Hepatocyte (in vitro differentiated cells): ENCODE measurements around the gene MGAT4A. TPM values are rescaled to one million over a fixed set of nuclear protein-coding genes. Genes with fewer than 3 reads are reported as not detected.

Experiments used
- DNase-seq: peaks from one replicate; pipeline ENCODE4 v3.0.0-alpha.2; 2016; ENCODE audit warnings: low spot score
- H2AFZ ChIP-seq: fragments of 200-600 bp; sonication (generic); 2 replicates; pipeline ENCODE4 v1.6.0; 2016; ENCODE audit warnings: antibody characterized with exemption, mild to moderate bottlenecking
- H3K27ac ChIP-seq: fragments of 200-600 bp; sonication (generic); 2 replicates; pipeline ENCODE4 v1.5.1; 2016; ENCODE audit warnings: mild to moderate bottlenecking
- H3K27me3 ChIP-seq: fragments of 200-600 bp; sonication (generic); 2 replicates; pipeline ENCODE4 v1.6.1; 2016
- H3K36me3 ChIP-seq: fragments of 200-600 bp; sonication (generic); replicated peaks from 2 replicates; pipeline ENCODE4 v1.5.1; 2016; ENCODE audit warnings: low read depth; ENCODE audit not compliant: insufficient read depth
- H3K4me1 ChIP-seq: fragments of 200-600 bp; sonication (generic); 2 replicates; pipeline ENCODE4 v1.5.1; 2016; ENCODE audit warnings: mild to moderate bottlenecking, moderate library complexity; ENCODE audit not compliant: insufficient read depth
- H3K4me2 ChIP-seq: fragments of 200-600 bp; sonication (generic); 2 replicates; pipeline ENCODE4 v1.6.0; 2016
- H3K4me3 ChIP-seq: fragments of 200-600 bp; sonication (generic); 2 replicates; pipeline ENCODE4 v1.5.1; 2016; ENCODE audit warnings: mild to moderate bottlenecking
- H3K79me2 ChIP-seq: fragments of 200-600 bp; sonication (generic); 2 replicates; pipeline ENCODE4 v1.6.0; 2017; ENCODE audit warnings: mild to moderate bottlenecking
- H3K9me2 ChIP-seq: fragments of 200-600 bp; sonication (generic); replicated peaks from 2 replicates; pipeline ENCODE4 v1.6.0; 2017; ENCODE audit warnings: mild to moderate bottlenecking; ENCODE audit not compliant: insufficient read depth
- H3K9me3 ChIP-seq: fragments of 200-600 bp; sonication (generic); 2 replicates; pipeline ENCODE4 v1.5.1; 2016; ENCODE audit warnings: low read depth, mild to moderate bottlenecking
- H4K20me1 ChIP-seq: fragments of 200-600 bp; sonication (generic); 2 replicates; pipeline ENCODE4 v1.6.0; 2016; ENCODE audit warnings: mild to moderate bottlenecking; ENCODE audit not compliant: insufficient read depth, poor library complexity, severe bottlenecking
- EZH2 ChIP-seq: fragments of 200-600 bp; sonication (generic); IDR thresholded peaks from 2 replicates; pipeline ENCODE4 v1.6.1; 2016; ENCODE audit warnings: antibody characterized with exemption, mild to moderate bottlenecking, borderline replicate concordance
- EZH2phosphoT487 ChIP-seq: fragments of 200-600 bp; sonication (generic); IDR thresholded peaks from one replicate; pipeline ENCODE4 v1.6.1; 2018; ENCODE audit warnings: antibody characterized with exemption, mild to moderate bottlenecking, low read depth, moderate library complexity; ENCODE audit not compliant: unreplicated experiment, severe bottlenecking
- WGBS: methylation state at CpG from one replicate; pipeline ENCODE4 v1.1.6; 2016; ENCODE audit warnings: low lambda C conversion rate; ENCODE audit errors: missing lambda C conversion rate; 5-methylcytosine and 5-hydroxymethylcytosine counted together
- polyA plus RNA-seq: library from polyadenylated mRNA; unstranded; fragments of >200 nt; fragmentation: Nextera tagmentation; extraction: Ambion mirVana; gene quantifications from 2 replicates; pipeline ENCODE4 v1.2.1, GENCODE V29; 2016
- total RNA-seq: library from RNA; depleted of rRNA; stranded (reverse); fragments of >200 nt; gene quantifications from 2 replicates; pipeline ENCODE4 v1.2.3, GENCODE V29; 2014
- TF ChIP-seq, protein P1 (sequence below): fragments of 200-600 bp; sonication (generic); IDR thresholded peaks from 2 replicates; pipeline ENCODE4 v1.5.1; 2016; ENCODE audit warnings: antibody characterized with exemption, mild to moderate bottlenecking; ENCODE audit not compliant: poor library complexity

Gene MGAT4A
- total and polyA plus RNA-seq, 2 experiments from 2014 or later: 10.1 to 21.6 TPM

DNA sequence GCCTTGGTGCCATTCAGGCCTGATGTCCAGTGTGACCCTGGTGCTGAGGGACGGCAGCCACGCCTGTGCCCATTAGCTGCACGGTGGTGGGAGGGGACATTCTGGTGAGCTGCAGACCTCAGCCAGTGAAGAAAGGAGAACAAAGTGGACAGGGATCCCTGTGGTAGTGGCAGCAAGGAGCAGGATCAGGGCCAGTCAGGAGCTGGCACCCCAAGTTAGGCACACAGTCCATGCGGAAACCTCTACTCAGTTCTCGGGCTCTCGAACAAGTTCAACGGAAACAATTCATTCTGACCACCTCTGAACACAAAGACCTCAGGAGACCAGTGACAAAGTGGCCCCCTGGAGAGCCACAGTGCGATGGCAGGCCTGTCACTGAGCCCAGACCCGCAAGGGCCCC lies 152.7 kb downstream of the MGAT4A start:
- Histone ChIP-seq H3K79me2 (no peaks in the 10 kb centered on the region), H3K4me2 (no peak overlapping the region), H4K20me1 (no peaks in the 10 kb centered on the region), H3K36me3 (no peaks in the 10 kb centered on the region), H3K9me3 (no peaks in the 10 kb centered on the region), H3K27ac (no peak overlapping the region), H3K27me3 (no peaks in the 10 kb centered on the region), H2AFZ (no peak overlapping the region), H3K9me2 (no peaks in the 10 kb centered on the region), H3K4me1 (peaks cover under 1% of the 10 kb centered on the region), H3K4me3 (no peak overlapping the region)
- WGBS: 95% methylated on average over 9 of the region's 9 CpGs
- TF ChIP-seq EZH2: no peak
- no peak for TF ChIP-seq EZH2phosphoT487
- TF ChIP-seq, protein P1, sequence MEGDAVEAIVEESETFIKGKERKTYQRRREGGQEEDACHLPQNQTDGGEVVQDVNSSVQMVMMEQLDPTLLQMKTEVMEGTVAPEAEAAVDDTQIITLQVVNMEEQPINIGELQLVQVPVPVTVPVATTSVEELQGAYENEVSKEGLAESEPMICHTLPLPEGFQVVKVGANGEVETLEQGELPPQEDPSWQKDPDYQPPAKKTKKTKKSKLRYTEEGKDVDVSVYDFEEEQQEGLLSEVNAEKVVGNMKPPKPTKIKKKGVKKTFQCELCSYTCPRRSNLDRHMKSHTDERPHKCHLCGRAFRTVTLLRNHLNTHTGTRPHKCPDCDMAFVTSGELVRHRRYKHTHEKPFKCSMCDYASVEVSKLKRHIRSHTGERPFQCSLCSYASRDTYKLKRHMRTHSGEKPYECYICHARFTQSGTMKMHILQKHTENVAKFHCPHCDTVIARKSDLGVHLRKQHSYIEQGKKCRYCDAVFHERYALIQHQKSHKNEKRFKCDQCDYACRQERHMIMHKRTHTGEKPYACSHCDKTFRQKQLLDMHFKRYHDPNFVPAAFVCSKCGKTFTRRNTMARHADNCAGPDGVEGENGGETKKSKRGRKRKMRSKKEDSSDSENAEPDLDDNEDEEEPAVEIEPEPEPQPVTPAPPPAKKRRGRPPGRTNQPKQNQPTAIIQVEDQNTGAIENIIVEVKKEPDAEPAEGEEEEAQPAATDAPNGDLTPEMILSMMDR: no peak
- DNase-seq: no peak

DNA sequence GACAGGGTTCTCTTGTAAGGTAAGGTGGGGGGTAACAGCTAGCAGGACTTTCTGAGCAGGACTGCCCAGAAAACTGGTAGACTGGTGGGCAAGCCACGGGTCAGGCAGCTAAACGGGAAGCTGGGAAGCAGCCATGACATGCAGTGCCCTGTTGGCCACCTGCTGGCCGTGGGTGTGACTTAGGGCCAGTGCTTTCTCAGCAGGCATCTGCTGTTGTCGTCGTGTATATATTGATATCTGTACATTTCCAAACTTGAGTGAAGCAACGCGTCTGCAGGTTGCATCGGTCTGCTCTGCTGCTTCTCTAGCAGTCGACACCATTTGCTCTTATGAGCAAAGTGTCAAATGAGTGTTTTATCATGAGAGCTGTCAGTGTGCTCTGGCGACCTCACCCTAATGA lies 153.6 kb downstream of the MGAT4A start:
- Histone ChIP-seq H4K20me1 (no peaks in the 10 kb centered on the region), H3K9me3 (no peaks in the 10 kb centered on the region), H3K36me3 (no peaks in the 10 kb centered on the region), H3K4me1 (no peaks in the 10 kb centered on the region), H3K79me2 (no peaks in the 10 kb centered on the region), H2AFZ (no peak overlapping the region), H3K27me3 (no peaks in the 10 kb centered on the region), H3K27ac (no peak overlapping the region), H3K4me3 (no peak overlapping the region), H3K9me2 (no peaks in the 10 kb centered on the region), H3K4me2 (no peak overlapping the region)
- DNase-seq: no peak
- 88% methylated on average over 10 of the region's 10 CpGs for WGBS
- TF ChIP-seq, protein P1: no peak
- no peak for TF ChIP-seq EZH2
- no peak for TF ChIP-seq EZH2phosphoT487

- Histone ChIP-seq H3K27me3 (no peaks in the 10 kb centered on the region), H3K27ac (no peak overlapping the region), H3K79me2 (no peaks in the 10 kb centered on the region), H3K9me3 (no peaks in the 10 kb centered on the region), H3K36me3 (no peaks in the 10 kb centered on the region), H2AFZ (no peak overlapping the region), H3K4me3 (no peak overlapping the region), H3K4me1 (no peaks in the 10 kb centered on the region), H3K9me2 (no peaks in the 10 kb centered on the region), H3K4me2 (no peak overlapping the region), H4K20me1 (no peaks in the 10 kb centered on the region)
- WGBS: 98% methylated on average over 22 of the region's 22 CpGs
- no peak for TF ChIP-seq EZH2phosphoT487
- no peak for TF ChIP-seq EZH2
- TF ChIP-seq, protein P1: no peak
- DNase-seq: no peak
Observed at GRCh38 chr2:98576666-98577312, 154.1 kb downstream of the MGAT4A start.
